Activated CD4-positive, CD25-positive, alpha-beta regulatory T cell treated with anti-CD3 and anti-CD28 coated beads, Interleukin-2, amount 50 U/mL, for 72 hours (primary cell): ENCODE measurements around the gene LARP7.
"Not testable (repeated sequence)": the region's sequence is repeated elsewhere in the genome, so short reads cannot be mapped to it uniquely, and the experiment has no call there.

ENCODE experiments used
- DNase-seq: peaks from one replicate; pipeline ENCODE4 v3.0.0; 2021

The LARP7 gene

GRCh38 chr4:112651641-112652040 lies 14.7 kb downstream of the LARP7 start:
- no peak for DNase-seq

- no peak for DNase-seq
These were observed 15.3 kb downstream of the LARP7 start for GRCh38 chr4:112652216-112652615.

- no peak for DNase-seq
These were observed 18.3 kb downstream of the LARP7 start for GRCh38 chr4:112655270-112655669.

GRCh38 chr4:112656115-112656514 lies 19.2 kb downstream of the LARP7 start:
- DNase-seq: not testable (repeated sequence)

- DNase-seq: no peak
These were observed 27.7 kb downstream of the LARP7 start for GRCh38 chr4:112664611-112665010.

- no peak for DNase-seq
These were observed 31.2 kb downstream of the LARP7 start for GRCh38 chr4:112668131-112668530.

GRCh38 chr4:112673076-112673475 lies 36.1 kb downstream of the LARP7 start:
- DNase-seq: no peak

GRCh38 chr4:112673686-112674085 lies 36.7 kb downstream of the LARP7 start:
- no peak for DNase-seq

GRCh38 chr4:112674376-112674775 lies 37.4 kb downstream of the LARP7 start:
- no peak for DNase-seq

- no peak for DNase-seq
These were observed 40.7 kb downstream of the LARP7 start for GRCh38 chr4:112677519-112678091.

- DNase-seq: no peak
These were observed 44.1 kb downstream of the LARP7 start for GRCh38 chr4:112680996-112681395.

- no peak for DNase-seq
These were observed 56.6 kb downstream of the LARP7 start for GRCh38 chr4:112693507-112693906.

GRCh38 chr4:112700679-112701078 lies 63.7 kb downstream of the LARP7 start:
- DNase-seq: no peak

GRCh38 chr4:112702892-112703291 lies 65.9 kb downstream of the LARP7 start:
- DNase-seq: no peak

- no peak for DNase-seq
These were observed 67.4 kb downstream of the LARP7 start for GRCh38 chr4:112704322-112704721.

GRCh38 chr4:112704991-112705845 lies 68.3 kb downstream of the LARP7 start:
- no peak for DNase-seq

GRCh38 chr4:112705891-112706839 lies 69.2 kb downstream of the LARP7 start:
- DNase-seq: not testable (repeated sequence)

GRCh38 chr4:112706840-112707207 lies 69.9 kb downstream of the LARP7 start:
- DNase-seq: no peak
